Activated T-helper 2 cell treated with anti-CD3 and anti-CD28 coated beads, Interferon-gamma antibody, Interleukin-2, Interleukin-4, amounts not matched to agents 10 μg/mL and 5 μg/mL and 100 μg/mL, durations not matched to agents 14 hours and 24 hours and 36 hours (primary cell): Measurements from ENCODE around the gene ANKS1A. TPM values are rescaled to one million over a fixed set of nuclear protein-coding genes. Genes with fewer than 3 reads are reported as not detected.

Source experiments
- DNase-seq: peaks from one replicate; pipeline ENCODE4 v3.0.0; 2021; ENCODE audit warnings: low spot score
- H3K27ac Mint-ChIP-seq: one replicate; pipeline ENCODE4 v1.8.0; 2021; ENCODE audit warnings: mixed read lengths
- H3K27me3 Mint-ChIP-seq: one replicate; pipeline ENCODE4 v1.8.0; 2021; ENCODE audit warnings: low read depth, mixed read lengths
- H3K36me3 Mint-ChIP-seq: one replicate; pipeline ENCODE4 v1.8.0; 2021; ENCODE audit warnings: low read depth, mixed read lengths
- H3K4me1 Mint-ChIP-seq: one replicate; pipeline ENCODE4 v1.8.0; 2021; ENCODE audit warnings: low read depth, mixed read lengths
- H3K4me3 Mint-ChIP-seq: one replicate; pipeline ENCODE4 v1.8.0; 2021; ENCODE audit warnings: low read depth, mild to moderate bottlenecking, moderate library complexity, mixed read lengths
- H3K9me3 Mint-ChIP-seq: one replicate; pipeline ENCODE4 v1.8.0; 2021; ENCODE audit warnings: mixed read lengths
- intact Hi-C: fragments of 100-400 bp; cut with micrococcal nuclease; formaldehyde crosslinking; loops from one replicate; pipeline ENCODE4 v1.15.1; 2023
- total RNA-seq: library from RNA; stranded (reverse); gene quantifications from 2 replicates; pipeline ENCODE4 v1.2.3, GENCODE V29; 2022

Gene ANKS1A
- total RNA-seq, 1 donor from 2014 or later = 7.3 TPM

- intact Hi-C loops = no loop called here
- Mint-ChIP-seq H3K36me3 (no peaks in the 10 kb centered on the region), H3K4me1 (peaks cover 8% of the 10 kb centered on the region), H3K4me3 (no peak overlapping the region), H3K27ac (no peak overlapping the region), H3K27me3 (no peaks in the 10 kb centered on the region), H3K9me3 (no peaks in the 10 kb centered on the region)
- DNase-seq = no peak
Observed at GRCh38 chr6:34955442-34955841, 66.4 kb downstream of the ANKS1A start.

GRCh38 chr6:34957231-34957783 is 68.3 kb downstream of the ANKS1A start:
- H3K9me3 Mint-ChIP-seq = no peaks in the 10 kb centered on the region
- DNase-seq = no peak
- H3K4me3 Mint-ChIP-seq = no peak overlapping the region
- H3K27ac Mint-ChIP-seq = no peak overlapping the region
- H3K36me3 Mint-ChIP-seq = no peaks in the 10 kb centered on the region
- peaks cover 3% of the 10 kb centered on the region for H3K27me3 Mint-ChIP-seq
- peaks cover 8% of the 10 kb centered on the region for H3K4me1 Mint-ChIP-seq
- intact Hi-C loops = no loop called here

GRCh38 chr6:34958734-34959133 is 69.7 kb downstream of the ANKS1A start:
- H3K4me1 Mint-ChIP-seq = peaks cover 8% of the 10 kb centered on the region
- H3K9me3 Mint-ChIP-seq = no peaks in the 10 kb centered on the region
- no peak overlapping the region for H3K27ac Mint-ChIP-seq
- peaks cover 6% of the 10 kb centered on the region for H3K27me3 Mint-ChIP-seq
- H3K36me3 Mint-ChIP-seq = no peaks in the 10 kb centered on the region
- intact Hi-C loops = no loop called here
- no peak overlapping the region for H3K4me3 Mint-ChIP-seq
- DNase-seq = no peak

GRCh38 chr6:34959224-34959623 is 70.2 kb downstream of the ANKS1A start:
- Mint-ChIP-seq H3K4me1 (peaks cover 6% of the 10 kb centered on the region), H3K27ac (no peak overlapping the region), H3K36me3 (no peaks in the 10 kb centered on the region), H3K4me3 (no peak overlapping the region), H3K27me3 (peaks cover 6% of the 10 kb centered on the region), H3K9me3 (no peaks in the 10 kb centered on the region)
- DNase-seq = no peak
- intact Hi-C loops = no loop called here

GRCh38 chr6:34961082-34961481 is 72.0 kb downstream of the ANKS1A start:
- H3K9me3 Mint-ChIP-seq = no peaks in the 10 kb centered on the region

GRCh38 chr6:34961574-34961973 is 72.5 kb downstream of the ANKS1A start:
- no peaks in the 10 kb centered on the region for H3K4me1 Mint-ChIP-seq
- H3K4me3 Mint-ChIP-seq = no peak overlapping the region
- no peaks in the 10 kb centered on the region for H3K9me3 Mint-ChIP-seq
- intact Hi-C loops = no loop called here
- no peak for DNase-seq
- peaks cover 6% of the 10 kb centered on the region for H3K27me3 Mint-ChIP-seq
- H3K36me3 Mint-ChIP-seq = no peaks in the 10 kb centered on the region
- no peak overlapping the region for H3K27ac Mint-ChIP-seq

More at GRCh38 chr6:34961082-34961481, 72.0 kb downstream of the ANKS1A start:
- H3K36me3 Mint-ChIP-seq = no peaks in the 10 kb centered on the region
- H3K27ac Mint-ChIP-seq = no peak overlapping the region
- H3K4me1 Mint-ChIP-seq = peaks cover 2% of the 10 kb centered on the region
- H3K27me3 Mint-ChIP-seq = peaks cover 6% of the 10 kb centered on the region
- no peak overlapping the region for H3K4me3 Mint-ChIP-seq
- intact Hi-C loops = no loop called here
- no peak for DNase-seq

- no peaks in the 10 kb centered on the region for H3K9me3 Mint-ChIP-seq
- H3K36me3 Mint-ChIP-seq = no peaks in the 10 kb centered on the region
- peaks cover 6% of the 10 kb centered on the region for H3K27me3 Mint-ChIP-seq
- no peak for DNase-seq
- H3K4me3 Mint-ChIP-seq = no peak overlapping the region
- H3K4me1 Mint-ChIP-seq = peaks cover 2% of the 10 kb centered on the region
- no peak overlapping the region for H3K27ac Mint-ChIP-seq
- intact Hi-C loops = no loop called here
Observed at GRCh38 chr6:34964564-34964963, 75.5 kb downstream of the ANKS1A start.

- no peak overlapping the region for H3K4me3 Mint-ChIP-seq
- H3K36me3 Mint-ChIP-seq = no peaks in the 10 kb centered on the region
- H3K27ac Mint-ChIP-seq = no peak overlapping the region
- peaks cover 5% of the 10 kb centered on the region for H3K4me1 Mint-ChIP-seq
- H3K9me3 Mint-ChIP-seq = no peaks in the 10 kb centered on the region
- peaks cover 2% of the 10 kb centered on the region for H3K27me3 Mint-ChIP-seq
- no peak for DNase-seq
- intact Hi-C loops = no loop called here
Observed at GRCh38 chr6:34967461-34967860, 78.4 kb downstream of the ANKS1A start.

GRCh38 chr6:34969662-34970265 is 80.7 kb downstream of the ANKS1A start:
- no peak for DNase-seq
- H3K4me3 Mint-ChIP-seq = no peak overlapping the region
- intact Hi-C loops = no loop called here
- H3K27me3 Mint-ChIP-seq = no peaks in the 10 kb centered on the region
- H3K36me3 Mint-ChIP-seq = no peaks in the 10 kb centered on the region
- H3K4me1 Mint-ChIP-seq = peaks cover 5% of the 10 kb centered on the region
- no peaks in the 10 kb centered on the region for H3K9me3 Mint-ChIP-seq
- no peak overlapping the region for H3K27ac Mint-ChIP-seq

- intact Hi-C loops = no loop called here
- no peak for DNase-seq
- H3K27ac Mint-ChIP-seq = no peak overlapping the region
Observed at GRCh38 chr6:34970488-34970887, 81.4 kb downstream of the ANKS1A start.

GRCh38 chr6:34970957-34971356 is 81.9 kb downstream of the ANKS1A start:
- H3K27ac Mint-ChIP-seq = no peak overlapping the region
- no peak for DNase-seq
- H3K9me3 Mint-ChIP-seq = no peaks in the 10 kb centered on the region
- H3K27me3 Mint-ChIP-seq = no peaks in the 10 kb centered on the region
- H3K4me3 Mint-ChIP-seq = no peak overlapping the region
- intact Hi-C loops = no loop called here
- peaks cover 5% of the 10 kb centered on the region for H3K4me1 Mint-ChIP-seq
- no peaks in the 10 kb centered on the region for H3K36me3 Mint-ChIP-seq

More at GRCh38 chr6:34970488-34970887, 81.4 kb downstream of the ANKS1A start:
- H3K4me1 Mint-ChIP-seq = peaks cover 5% of the 10 kb centered on the region
- H3K4me3 Mint-ChIP-seq = no peak overlapping the region
- no peaks in the 10 kb centered on the region for H3K27me3 Mint-ChIP-seq
- no peaks in the 10 kb centered on the region for H3K9me3 Mint-ChIP-seq
- H3K36me3 Mint-ChIP-seq = no peaks in the 10 kb centered on the region

- Mint-ChIP-seq H3K9me3 (no peaks in the 10 kb centered on the region), H3K27ac (no peak overlapping the region), H3K27me3 (no peaks in the 10 kb centered on the region), H3K36me3 (no peaks in the 10 kb centered on the region), H3K4me3 (no peak overlapping the region), H3K4me1 (peaks cover 5% of the 10 kb centered on the region)
- intact Hi-C loops = no loop called here
- no peak for DNase-seq
Observed at GRCh38 chr6:34973547-34974248, 84.6 kb downstream of the ANKS1A start.

GRCh38 chr6:34974249-34974642 is 85.2 kb downstream of the ANKS1A start:
- intact Hi-C loops = no loop called here
- H3K4me3 Mint-ChIP-seq = no peak overlapping the region
- peaks cover 5% of the 10 kb centered on the region for H3K4me1 Mint-ChIP-seq
- no peak for DNase-seq
- H3K9me3 Mint-ChIP-seq = no peaks in the 10 kb centered on the region
- H3K27ac Mint-ChIP-seq = no peak overlapping the region
- H3K36me3 Mint-ChIP-seq = no peaks in the 10 kb centered on the region
- H3K27me3 Mint-ChIP-seq = no peaks in the 10 kb centered on the region
